Measurements from ENCODE around the gene HMX1. TPM values are rescaled to one million over a fixed set of nuclear protein-coding genes. Genes with fewer than 3 reads are reported as not detected.

Gene HMX1
- total and polyA plus RNA-seq, 10 of the 15 experiments (the other 5 are each of a cell fraction or from before 2014, with no cell fraction given), result not detected

GRCh38 chr4:8859550-8860095 is 12.0 kb downstream of the HMX1 start:
- ChIA-PET RAD21 (ENCODE audit: unreplicated experiment) (no interaction called here), CTCF (no interaction called here), SMC1A (ENCODE audit: uncharacterized antibody, unreplicated experiment) (no interaction called here), POLR2A (no interaction called here)
- H3K27ac ChIP-seq (ENCODE audit: control insufficient read depth, insufficient read depth), result no peak overlapping the region
- FAIRE-seq (no peak), ATAC-seq (no peak), DNase-seq (ENCODE audit: low read depth, low spot score) (no peak)
- no peaks in the 10 kb centered on the region for H3K79me2 ChIP-seq (ENCODE audit: control insufficient read depth, insufficient read depth, low read length)
- TF ChIP-seq ZNF384 (IDR thresholded peaks at IDR 0.05; ENCODE audit: borderline replicate concordance, low read depth, low read length) (no peak), MTA3 (IDR thresholded peaks at IDR 0.05; ENCODE audit: borderline replicate concordance, low read length) (no peak)
- no peak overlapping the region for H3K4me3 ChIP-seq
- intact Hi-C loops (cut with micrococcal nuclease; ENCODE audit: unreplicated experiment) (no loop called here), in situ Hi-C loops (cut with MboI) (no loop called here)
- H3K9me3 ChIP-seq (replicated peaks; ENCODE audit: control insufficient read depth, insufficient read depth, low read length), result no peaks in the 10 kb centered on the region; the same call in 2 of the 3 replicates
- no peak overlapping the region for H2AFZ ChIP-seq (ENCODE audit: control insufficient read depth, low read depth, low read length)
- H4K20me1 ChIP-seq (ENCODE audit: control insufficient read depth, insufficient read depth), result no peaks in the 10 kb centered on the region
- no peaks in the 10 kb centered on the region for H3K4me1 ChIP-seq (ENCODE audit: control insufficient read depth, insufficient read depth, low read length)
- no peak overlapping the region for H3K9ac ChIP-seq (ENCODE audit: control insufficient read depth, insufficient read depth, low read length)
- 48% methylated on average over 38 of the region's 38 CpGs for WGBS (ENCODE audit: insufficient coverage, insufficient replicate concordance, low lambda C conversion rate, missing lambda C conversion rate)
- no peaks in the 10 kb centered on the region for H3K36me3 ChIP-seq (ENCODE audit: control insufficient read depth in 2 of 2, insufficient read depth in 2 of 2, low read length in 1 of 2)
- no peak overlapping the region for H3K4me2 ChIP-seq (ENCODE audit: control insufficient read depth, insufficient read depth)
- BruUV-seq (replicated peaks), result no TSS peak
- peaks cover 0 to 12% of the 10 kb centered on the region in 2 experiments; a peak in 1 of 4 replicates for H3K27me3 ChIP-seq (replicated peaks in 1 of 2; ENCODE audit: control insufficient read depth in 2 of 2, insufficient read depth in 2 of 2, low read length in 1 of 2)

GRCh38 chr4:8858701-8859210 is 12.9 kb downstream of the HMX1 start:
- no peak overlapping the region for H3K4me3 ChIP-seq
- H3K79me2 ChIP-seq (ENCODE audit: control insufficient read depth, insufficient read depth, low read length), result no peaks in the 10 kb centered on the region
- no peaks in the 10 kb centered on the region for H3K36me3 ChIP-seq (ENCODE audit: control insufficient read depth in 2 of 2, insufficient read depth in 2 of 2, low read length in 1 of 2)
- ChIA-PET POLR2A (no interaction called here), RAD21 (ENCODE audit: unreplicated experiment) (no interaction called here), SMC1A (ENCODE audit: uncharacterized antibody, unreplicated experiment) (no interaction called here), CTCF (no interaction called here)
- in situ Hi-C loops (cut with MboI), result no loop called here
- no TSS peak for BruUV-seq (replicated peaks)
- no peak for TF ChIP-seq IRF4 (IDR thresholded peaks at IDR 0.05; ENCODE audit: low read depth, low read length)
- TF ChIP-seq KLF5 (IDR thresholded peaks at IDR 0.05; ENCODE audit: partially characterized antibody), result no peak
- TF ChIP-seq USF1 (IDR thresholded peaks at IDR 0.05; ENCODE audit: borderline replicate concordance, extremely low read length, insufficient read depth, low read depth, low read length), result no peak
- TF ChIP-seq NFXL1 (IDR thresholded peaks at IDR 0.05; ENCODE audit: borderline replicate concordance), result no peak
- TF ChIP-seq SPI1 (IDR thresholded peaks at IDR 0.05; ENCODE audit: borderline replicate concordance, insufficient read depth, low read depth, low read length), result no peak
- no peak for TF ChIP-seq SREBF1 (IDR thresholded peaks at IDR 0.05; ENCODE audit: low read length)
- TF ChIP-seq RAD21 (IDR thresholded peaks at IDR 0.05; ENCODE audit: insufficient read depth, low read depth, low read length), result no peak
- no peak overlapping the region for H3K27ac ChIP-seq (ENCODE audit: control insufficient read depth, insufficient read depth)
- H4K20me1 ChIP-seq (ENCODE audit: control insufficient read depth, insufficient read depth), result no peaks in the 10 kb centered on the region
- H3K27me3 ChIP-seq (replicated peaks in 1 of 2; ENCODE audit: control insufficient read depth in 2 of 2, insufficient read depth in 2 of 2, low read length in 1 of 2), result peaks cover 0 to 12% of the 10 kb centered on the region in 2 experiments; a peak in 1 of 4 replicates
- DNase-seq (ENCODE audit: low read depth, low spot score), result no peak
- intact Hi-C loops (cut with micrococcal nuclease; ENCODE audit: unreplicated experiment), result no loop called here
- H3K4me2 ChIP-seq (ENCODE audit: control insufficient read depth, insufficient read depth), result no peak overlapping the region
- H3K9ac ChIP-seq (ENCODE audit: control insufficient read depth, insufficient read depth, low read length), result no peak overlapping the region
- H3K9me3 ChIP-seq (replicated peaks; ENCODE audit: control insufficient read depth, insufficient read depth, low read length), result no peaks in the 10 kb centered on the region; the same call in 2 of the 3 replicates
- WGBS (ENCODE audit: insufficient coverage, insufficient replicate concordance, low lambda C conversion rate, missing lambda C conversion rate), result 37% methylated on average over 17 of the region's 19 CpGs
- no peak for FAIRE-seq
- no peaks in the 10 kb centered on the region for H3K4me1 ChIP-seq (ENCODE audit: control insufficient read depth, insufficient read depth, low read length)
- H2AFZ ChIP-seq (ENCODE audit: control insufficient read depth, low read depth, low read length), result no peak overlapping the region
- no peak for ATAC-seq
